Measurements from ENCODE around the gene GALNTL6. TPM values are rescaled to one million over a fixed set of nuclear protein-coding genes. Genes with fewer than 3 reads are reported as not detected.

Gene GALNTL6
- total and polyA plus RNA-seq, 9 of the 15 experiments (the other 6 are each of a cell fraction or from before 2014, with no cell fraction given), result 0.18 to 0.50 (median 0.29) TPM

DNA sequence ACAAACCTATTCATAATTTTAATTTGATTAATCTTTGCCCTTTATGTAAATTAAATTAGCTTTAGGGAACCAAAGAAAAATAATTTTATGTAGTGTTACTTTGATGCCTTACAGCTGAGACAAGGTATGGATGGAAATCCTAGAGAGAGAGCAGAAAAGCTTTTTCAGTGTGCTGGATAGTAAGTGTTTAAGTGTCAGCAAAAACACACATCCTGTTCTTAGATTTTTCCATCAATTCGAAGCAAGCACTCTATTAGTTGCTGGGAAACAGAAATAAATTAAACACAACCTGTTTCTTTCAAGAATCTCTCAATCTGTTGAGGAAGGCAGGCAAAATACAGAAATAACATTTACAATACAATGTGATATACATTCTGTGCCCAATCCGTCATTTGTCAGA, 327.8 kb downstream of the GALNTL6 start:
- no peak for ATAC-seq
- Histone ChIP-seq H3K9me1 (ENCODE audit: control insufficient read depth, insufficient read depth, low read length) (no peaks in the 10 kb centered on the region), H3K4me3 (no peak overlapping the region), H3K27me3 (ENCODE audit: control insufficient read depth in 2 of 2, insufficient read depth in 2 of 2, low read length in 2 of 2) (no peaks in the 10 kb centered on the region), H3K36me3 (ENCODE audit: control insufficient read depth, insufficient read depth, low read length) (no peaks in the 10 kb centered on the region), H3K9me3 (replicated peaks; ENCODE audit: control insufficient read depth, insufficient read depth, low read depth, low read length) (no peaks in the 10 kb centered on the region), H3K27ac (ENCODE audit: extremely low read depth, low read depth, low read length) (no peak overlapping the region), H3K4me2 (ENCODE audit: insufficient read depth, low read length) (no peak overlapping the region), H4K20me1 (replicated peaks; ENCODE audit: control insufficient read depth, insufficient read depth, low read length) (no peaks in the 10 kb centered on the region), H3K9ac (ENCODE audit: insufficient read depth in 1 of 2, low read depth in 2 of 2, low read length in 2 of 2) (no peak overlapping the region), H3K4me1 (replicated peaks in 1 of 2; ENCODE audit: control insufficient read depth in 2 of 2, insufficient read depth in 2 of 2, low read length in 2 of 2) (peaks cover 0 to 3% of the 10 kb centered on the region in 2 experiments; a peak in 2 of 5 replicates), H3K79me2 (ENCODE audit: control insufficient read depth, insufficient read depth, low read length) (peaks cover 20% of the 10 kb centered on the region), H2AFZ (ENCODE audit: low read depth, low read length) (no peak overlapping the region)
- TF ChIP-seq, protein P1, sequence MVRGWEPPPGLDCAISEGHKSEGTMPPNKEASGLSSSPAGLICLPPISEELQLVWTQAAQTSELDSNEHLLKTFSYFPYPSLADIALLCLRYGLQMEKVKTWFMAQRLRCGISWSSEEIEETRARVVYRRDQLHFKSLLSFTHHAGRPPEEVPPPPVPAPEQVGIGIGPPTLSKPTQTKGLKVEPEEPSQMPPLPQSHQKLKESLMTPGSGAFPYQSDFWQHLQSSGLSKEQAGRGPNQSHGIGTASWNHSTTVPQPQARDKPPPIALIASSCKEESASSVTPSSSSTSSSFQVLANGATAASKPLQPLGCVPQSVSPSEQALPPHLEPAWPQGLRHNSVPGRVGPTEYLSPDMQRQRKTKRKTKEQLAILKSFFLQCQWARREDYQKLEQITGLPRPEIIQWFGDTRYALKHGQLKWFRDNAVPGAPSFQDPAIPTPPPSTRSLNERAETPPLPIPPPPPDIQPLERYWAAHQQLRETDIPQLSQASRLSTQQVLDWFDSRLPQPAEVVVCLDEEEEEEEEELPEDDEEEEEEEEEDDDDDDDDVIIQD (CRISPR knock-in tag; IDR thresholded peaks at IDR 0.05), result no peak
- no peak for TF ChIP-seq SP2 (IDR thresholded peaks at IDR 0.05; ENCODE audit: extremely low read depth, low read depth, low read length, poor library complexity, severe bottlenecking)
- TF ChIP-seq ZNF174 (CRISPR knock-in tag; IDR thresholded peaks at IDR 0.05), result no peak
- no peak for TF ChIP-seq ZNF253 (CRISPR knock-in tag; conservative IDR thresholded peaks at IDR 0.05)
- TF ChIP-seq, protein P2, sequence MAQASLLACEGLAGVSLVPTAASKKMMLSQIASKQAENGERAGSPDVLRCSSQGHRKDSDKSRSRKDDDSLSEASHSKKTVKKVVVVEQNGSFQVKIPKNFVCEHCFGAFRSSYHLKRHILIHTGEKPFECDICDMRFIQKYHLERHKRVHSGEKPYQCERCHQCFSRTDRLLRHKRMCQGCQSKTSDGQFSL (CRISPR knock-in tag; IDR thresholded peaks at IDR 0.05), result no peak
- TF ChIP-seq, protein P2 (tag; IDR thresholded peaks at IDR 0.05), result no peak
- no peak for TF ChIP-seq KDM2B (CRISPR knock-in tag; IDR thresholded peaks at IDR 0.05)
- WGBS (ENCODE audit: insufficient coverage, low coverage, missing lambda C conversion rate), result 68% methylated on average over 2 of the region's 2 CpGs
- no TSS peak for BruUV-seq (replicated peaks)
- intact Hi-C loops (cut with micrococcal nuclease), result loop anchor here (5.0 kb wide), 2 partner anchors 44 to 89 kb away; no protein-coding TSS in a partner anchor
- DNase-seq (ENCODE audit: extremely low read depth in 1 of 4, low spot score in 3 of 4), result no peak
- no peak for FAIRE-seq
- ChIA-PET POLR2A (no interaction called here), CTCF (ENCODE audit: low intra/inter-chr PET ratio) (no interaction called here)
- in situ Hi-C loops (cut with MboI), result no loop called here

Measured in K562 (cell line).